Stimulated activated CD8-positive, alpha-beta memory T cell treated with anti-CD3 and anti-CD28 coated beads, Interleukin-7, amount 100 ng/mL, for 48 hours (primary cell): ENCODE data around the gene GMDS.

Experiments used
- DNase-seq, 2 donors: peaks; one replicate each; pipeline ENCODE4 v3.0.0-alpha.2; 2020; ENCODE audit warnings: low read depth in 1 of 2; ENCODE audit errors: extremely low read depth in 1 of 2

The GMDS gene

GRCh38 chr6:2047855-2048254 is 197.6 kb downstream of the GMDS start:
- no peak for DNase-seq

- no peak for DNase-seq
Measured at GRCh38 chr6:2044192-2044591, 201.2 kb downstream of the GMDS start.

- DNase-seq, result no peak
Measured at GRCh38 chr6:2042956-2043648, 202.3 kb downstream of the GMDS start.

GRCh38 chr6:2038092-2038491 is 207.3 kb downstream of the GMDS start:
- DNase-seq, result no peak

GRCh38 chr6:2037237-2037926 is 208.0 kb downstream of the GMDS start:
- DNase-seq, result no peak

- DNase-seq, result no peak
Measured at GRCh38 chr6:2036710-2037023, 208.7 kb downstream of the GMDS start.

- DNase-seq, result no peak
Measured at GRCh38 chr6:2035826-2036709, 209.3 kb downstream of the GMDS start.

GRCh38 chr6:2035046-2035445 is 210.4 kb downstream of the GMDS start:
- DNase-seq, result no peak

GRCh38 chr6:2034256-2034655 is 211.1 kb downstream of the GMDS start:
- DNase-seq, result no peak

- DNase-seq, result no peak
Measured at GRCh38 chr6:2033544-2033943, 211.9 kb downstream of the GMDS start.

- no peak for DNase-seq
Measured at GRCh38 chr6:2030682-2031244, 214.6 kb downstream of the GMDS start.

GRCh38 chr6:2029952-2030351 is 215.5 kb downstream of the GMDS start:
- no peak for DNase-seq

GRCh38 chr6:2029130-2029794 is 216.1 kb downstream of the GMDS start:
- no peak for DNase-seq

- no peak for DNase-seq
Measured at GRCh38 chr6:2028457-2029038, 216.9 kb downstream of the GMDS start.

- no peak for DNase-seq
Measured at GRCh38 chr6:2026133-2026532, 219.3 kb downstream of the GMDS start.

- DNase-seq, result no peak
Measured at GRCh38 chr6:2021713-2022125, 223.7 kb downstream of the GMDS start.

- DNase-seq, result no peak
Measured at GRCh38 chr6:2020909-2021308, 224.5 kb downstream of the GMDS start.

- DNase-seq, result no peak
Measured at GRCh38 chr6:2019051-2019450, 226.4 kb downstream of the GMDS start.

GRCh38 chr6:2016040-2016439 is 229.4 kb downstream of the GMDS start:
- no peak for DNase-seq

GRCh38 chr6:2008383-2008976 is 236.9 kb downstream of the GMDS start:
- no peak for DNase-seq
